G401 (cell line): ENCODE data around the gene CALHM2. TPM values are rescaled to one million over a fixed set of nuclear protein-coding genes. Genes with fewer than 3 reads are reported as not detected.
A peak's percentile ranks its signal among the peaks of the same experiment; 100 is the strongest.

Experiments
- DNase-seq: peaks from one replicate; pipeline ENCODE4 v3.0.0-alpha.2; 2015; ENCODE audit warnings: low spot score
- in situ Hi-C: cut with HindIII; loops from 2 replicates; pipeline ENCODE4 v1.10.0; 2016; ENCODE audit warnings: low sequenced_read_pairs, mixed read lengths
- total RNA-seq: library from RNA; depleted of rRNA; stranded (reverse); fragments of >200 nt; shearing (Covaris generic); gene quantifications from 2 replicates; pipeline ENCODE4 v1.2.3, GENCODE V29; 2014

Gene CALHM2
- total RNA-seq, 1 experiment from 2014 or later, result 0.68 TPM

DNA sequence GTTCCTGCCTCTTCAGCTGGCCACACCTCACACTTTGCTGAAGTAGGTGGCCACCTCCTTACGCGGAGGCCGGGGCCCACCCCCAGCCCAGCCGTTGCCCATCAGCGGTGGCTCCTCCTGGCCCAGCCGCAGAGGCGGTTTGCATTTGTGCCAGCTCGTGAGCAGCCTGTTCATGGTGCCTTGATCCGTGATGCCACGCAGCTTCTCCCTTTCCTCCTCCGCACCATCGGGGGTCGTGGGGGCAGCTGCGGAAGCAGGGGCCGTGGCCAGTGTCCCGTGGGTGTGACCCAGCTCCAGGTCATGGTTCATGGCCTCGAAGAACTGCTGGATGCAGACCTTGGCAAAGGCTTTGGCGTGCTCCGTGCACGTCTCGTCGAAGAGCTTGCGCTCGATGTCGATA lies 3.1 kb upstream of the CALHM2 start:
- in situ Hi-C loops, result no loop called here
- no peak for DNase-seq

DNA sequence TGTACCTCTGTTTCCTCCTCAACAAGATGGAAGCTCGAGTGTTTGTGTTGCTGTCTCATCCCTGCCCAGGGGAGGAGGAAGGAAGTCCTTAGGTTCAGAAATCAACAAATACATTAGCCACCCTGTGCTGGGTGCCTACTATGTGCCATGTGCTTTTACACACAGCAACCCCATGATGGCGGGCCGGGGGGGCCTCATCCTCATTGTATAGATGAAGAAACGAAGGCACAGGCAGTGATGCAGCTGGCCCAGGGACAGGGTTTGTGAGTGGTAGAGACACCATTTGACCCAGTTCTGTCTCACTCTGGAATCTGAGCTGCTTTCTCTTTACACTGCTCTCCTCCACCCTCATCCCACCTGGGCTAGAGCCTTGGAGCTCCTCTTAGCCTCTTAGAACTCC lies 1.9 kb upstream of the CALHM2 start:
- in situ Hi-C loops, result loop anchor here (5.0 kb wide), 1 partner anchor 38 kb away; the partner anchor contains the start of gene NEURL1
- no peak for DNase-seq

- DNase-seq, result no peak
- in situ Hi-C loops, result loop anchor here (5.0 kb wide), 1 partner anchor 40 kb away; the partner anchor contains the start of gene NEURL1
Observed at GRCh38 chr10:103452506-103453230, 498 bp upstream of the CALHM2 start.

- DNase-seq, result peak; percentile 37
- in situ Hi-C loops, result loop anchor here (5.0 kb wide), 1 partner anchor 41 kb away; the partner anchor contains the start of gene NEURL1
Observed at GRCh38 chr10:103451091-103451813, 918 bp downstream of the CALHM2 start.

- in situ Hi-C loops, result loop anchor here (5.0 kb wide), 1 partner anchor 42 kb away; the partner anchor contains the start of gene NEURL1
- DNase-seq, result no peak
Observed at GRCh38 chr10:103450201-103450695, 1.9 kb downstream of the CALHM2 start.

DNA sequence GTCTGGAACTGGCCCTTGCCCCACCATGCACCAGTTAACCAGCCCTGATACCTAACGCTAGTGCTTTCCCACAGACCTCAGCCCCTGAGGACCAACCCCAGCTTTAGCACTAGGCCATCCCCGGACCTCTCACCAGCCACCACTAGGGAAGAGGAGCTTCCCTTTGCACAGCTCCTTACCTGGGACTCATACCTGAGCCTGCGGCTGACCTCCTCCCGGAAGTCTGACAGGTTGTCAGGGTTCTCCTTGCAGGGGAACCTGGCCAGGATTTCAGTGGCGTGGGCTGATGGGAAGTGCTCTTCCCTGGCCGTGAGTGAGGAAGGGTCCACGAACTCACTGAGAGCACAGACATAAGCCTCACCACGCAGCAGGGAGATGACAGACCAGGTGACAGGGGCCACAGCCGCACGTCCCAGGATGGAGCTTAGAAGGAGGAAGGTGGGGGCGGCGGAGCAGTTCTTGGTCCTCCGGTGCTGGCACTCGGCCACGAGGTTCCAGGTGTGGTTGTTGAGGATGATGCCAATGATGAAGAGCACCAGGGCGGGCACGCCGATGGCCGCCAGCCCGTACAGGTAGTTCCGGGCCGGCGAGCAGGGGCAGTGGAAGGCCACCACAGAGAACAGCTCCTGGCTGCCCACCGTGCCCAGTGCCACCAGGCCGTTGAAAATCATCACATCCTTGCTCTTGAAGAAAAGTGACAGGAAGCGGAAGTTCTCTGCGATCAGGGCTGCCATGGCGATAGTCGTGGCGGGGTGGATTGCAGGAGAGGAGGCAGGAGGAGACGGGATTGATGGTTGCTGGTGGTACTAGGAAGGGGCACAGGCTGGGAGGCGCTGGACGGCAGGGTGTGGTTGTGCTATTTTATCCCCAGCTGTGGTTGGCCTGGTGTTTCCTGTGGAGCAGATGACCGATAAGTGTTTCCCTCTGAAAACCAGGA lies 2.7 kb downstream of the CALHM2 start:
- no peak for DNase-seq
- in situ Hi-C loops, result loop anchor here (5.0 kb wide), 1 partner anchor 43 kb away; the partner anchor contains the start of gene NEURL1

GRCh38 chr10:103448746-103449145 lies 3.4 kb downstream of the CALHM2 start:
- no peak for DNase-seq
- in situ Hi-C loops, result no loop called here

GRCh38 chr10:103447187-103447586 lies 5.0 kb downstream of the CALHM2 start:
- no peak for DNase-seq
- in situ Hi-C loops, result no loop called here

DNA sequence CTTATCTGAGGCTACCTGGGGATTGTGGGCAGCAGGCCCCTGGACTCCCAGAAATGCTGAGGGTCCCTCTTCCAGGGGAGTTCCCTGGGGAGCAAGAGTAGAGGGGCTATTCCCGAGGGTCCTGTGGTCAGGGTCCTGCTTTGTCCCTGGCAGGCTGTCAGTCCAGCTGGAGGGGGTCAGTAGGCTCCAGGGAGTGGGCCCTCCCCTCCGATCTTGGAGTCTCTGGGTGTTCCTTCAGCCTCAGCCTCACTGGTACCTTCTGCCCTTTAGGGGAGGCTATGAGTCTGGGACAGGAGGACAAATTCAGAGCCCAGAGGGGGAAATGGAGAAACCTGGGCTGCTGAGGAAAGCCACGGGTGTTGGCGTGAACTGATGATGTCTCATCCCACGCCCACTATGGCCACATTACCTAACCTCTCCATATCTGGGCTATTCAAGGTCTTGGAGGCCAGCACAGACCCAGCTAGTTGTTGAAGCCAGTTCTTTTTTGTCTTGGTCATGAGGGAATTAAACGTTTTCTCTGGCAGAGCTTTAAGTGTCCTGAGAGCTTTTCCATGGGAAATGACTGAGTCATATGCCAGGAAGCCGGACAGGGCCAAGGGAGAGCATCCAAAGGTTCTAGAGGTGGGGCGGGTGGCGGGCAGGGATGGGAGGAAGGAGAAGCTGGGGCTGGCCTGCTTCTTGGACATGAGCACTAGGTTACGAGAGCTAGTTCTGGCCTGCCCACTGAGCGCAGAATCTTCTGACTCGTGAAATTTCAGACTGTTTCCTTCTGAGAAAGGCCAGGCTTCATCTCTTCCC lies 6.2 kb downstream of the CALHM2 start:
- in situ Hi-C loops, result no loop called here
- DNase-seq, result peak; percentile 33

GRCh38 chr10:103445366-103445765 lies 6.8 kb downstream of the CALHM2 start:
- in situ Hi-C loops, result no loop called here
- no peak for DNase-seq

DNA sequence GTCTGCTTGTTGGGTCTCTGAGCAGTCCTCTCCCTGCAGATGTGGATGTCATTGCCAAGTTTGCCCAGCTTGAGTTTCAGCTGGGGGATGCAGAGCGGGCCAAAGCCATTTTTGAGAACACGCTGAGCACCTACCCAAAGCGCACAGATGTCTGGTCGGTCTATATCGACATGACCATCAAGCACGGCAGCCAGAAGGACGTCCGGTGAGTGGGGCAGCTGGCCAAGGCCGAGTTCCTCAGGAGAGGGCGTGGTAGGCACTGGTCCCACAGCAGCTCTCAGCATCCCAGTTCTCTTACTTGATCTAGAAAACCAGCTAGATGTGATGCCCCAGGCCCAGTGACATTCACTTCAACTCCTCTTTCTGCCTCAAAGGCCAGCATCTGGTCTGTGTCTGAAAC lies 7.7 kb downstream of the CALHM2 start:
- in situ Hi-C loops, result no loop called here
- no peak for DNase-seq

DNA sequence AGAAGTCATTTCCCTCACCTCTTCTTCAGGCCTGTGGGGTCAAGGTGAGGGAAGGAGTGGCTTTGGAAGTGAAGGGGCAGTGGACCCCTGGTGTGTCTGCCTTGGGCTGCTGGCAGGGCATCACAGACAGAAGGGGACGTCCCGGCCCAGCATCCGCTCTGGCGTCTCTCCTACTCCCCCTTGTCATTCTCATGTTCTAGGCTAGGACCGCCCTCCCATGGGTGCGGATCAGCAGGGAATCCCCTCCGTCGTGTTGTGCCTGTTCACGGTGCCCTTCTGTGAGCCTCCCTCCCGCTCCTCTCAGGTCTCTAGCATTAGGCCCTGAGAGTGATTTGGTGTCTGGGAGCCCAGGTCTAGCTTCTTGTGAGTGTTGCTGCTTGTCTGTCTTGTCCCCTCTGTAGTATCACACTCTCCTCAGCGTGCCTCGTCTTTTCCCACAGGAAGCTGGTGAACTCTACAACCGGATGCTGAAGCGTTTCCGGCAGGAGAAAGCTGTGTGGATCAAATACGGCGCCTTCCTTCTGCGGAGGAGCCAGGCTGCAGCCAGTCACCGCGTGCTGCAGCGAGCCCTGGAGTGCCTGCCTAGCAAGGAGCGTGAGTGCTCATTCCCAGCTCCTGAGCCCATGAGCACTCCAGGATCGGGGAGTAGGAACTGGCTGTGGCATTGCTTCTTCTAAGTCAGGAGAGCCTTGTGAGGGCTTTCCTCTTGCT lies 8.5 kb downstream of the CALHM2 start:
- in situ Hi-C loops, result no loop called here
- no peak for DNase-seq

GRCh38 chr10:103442031-103442461 lies 10.1 kb downstream of the CALHM2 start:
- in situ Hi-C loops, result no loop called here
- DNase-seq, result no peak

DNA sequence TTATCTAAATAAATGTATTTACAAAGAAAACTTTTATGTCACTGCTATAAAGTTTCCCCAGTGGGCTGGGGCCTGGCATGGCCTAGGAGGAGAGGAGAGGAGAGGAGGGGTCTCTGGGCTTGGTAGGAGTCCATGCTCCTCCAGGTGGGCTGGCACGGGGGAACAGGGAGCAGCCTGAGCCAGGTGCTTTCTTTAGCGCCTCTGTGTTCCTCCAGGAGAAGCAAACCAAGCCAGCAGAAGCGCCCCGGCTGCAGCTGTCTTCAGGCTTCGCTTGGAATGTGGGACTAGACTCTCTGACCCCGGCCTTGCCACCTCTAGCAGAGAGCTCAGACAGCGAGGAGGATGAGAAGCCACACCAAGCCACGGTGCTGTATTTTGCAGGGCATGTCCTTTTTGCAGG lies 10.6 kb downstream of the CALHM2 start:
- in situ Hi-C loops, result no loop called here
- DNase-seq, result no peak

- in situ Hi-C loops, result no loop called here
- no peak for DNase-seq
Observed at GRCh38 chr10:103441206-103441605, 11.0 kb downstream of the CALHM2 start.

DNA sequence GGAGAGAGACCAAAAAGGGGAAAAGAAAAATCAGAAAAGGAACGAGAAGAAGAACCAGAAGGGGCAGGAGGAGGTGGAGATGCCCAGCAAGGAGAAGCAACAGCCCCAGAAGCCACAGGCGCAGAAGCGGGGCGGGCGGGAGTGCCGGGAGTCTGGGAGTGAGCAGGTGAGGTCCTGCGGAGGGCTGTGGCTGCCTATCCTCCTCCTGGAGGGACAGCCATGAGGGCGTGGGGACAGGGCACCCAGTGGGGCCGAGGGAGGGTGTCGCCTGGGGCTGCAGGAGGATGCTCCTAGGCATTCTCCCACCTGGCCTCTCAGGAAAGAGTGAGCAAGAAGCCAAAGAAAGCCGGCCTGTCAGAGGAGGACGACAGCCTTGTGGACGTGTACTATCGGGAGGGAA lies 11.8 kb downstream of the CALHM2 start:
- in situ Hi-C loops, result no loop called here
- no peak for DNase-seq

GRCh38 chr10:103439776-103440175 lies 12.4 kb downstream of the CALHM2 start:
- no peak for DNase-seq
- in situ Hi-C loops, result no loop called here

DNA sequence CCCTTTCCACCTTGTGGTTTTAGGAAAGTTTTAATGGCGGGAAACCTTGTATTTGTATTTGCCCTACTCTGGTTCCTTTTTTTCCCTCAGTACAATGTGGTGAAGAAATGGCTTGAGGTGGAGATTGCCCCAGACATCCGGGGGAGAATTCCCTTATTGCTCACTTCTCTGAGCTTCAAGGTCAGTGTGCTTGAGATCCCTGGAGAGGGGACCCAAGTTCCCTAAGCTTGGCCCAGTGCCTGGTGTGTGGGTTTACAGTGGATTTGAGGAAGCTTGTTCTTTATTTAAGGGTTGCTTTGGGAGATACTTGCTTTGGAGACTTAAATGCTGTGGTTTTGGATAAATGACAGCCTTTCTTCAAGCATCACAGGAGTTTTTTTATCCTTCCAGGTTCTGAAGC lies 18.3 kb downstream of the CALHM2 start:
- in situ Hi-C loops, result no loop called here
- no peak for DNase-seq
